Measurements from ENCODE around the gene ASMT. TPM values are rescaled to one million over a fixed set of nuclear protein-coding genes. Genes with fewer than 3 reads are reported as not detected.

ASMT gene
- total and polyA plus RNA-seq, 7 donors, result 0.22 TPM; not detected in 6

DNA sequence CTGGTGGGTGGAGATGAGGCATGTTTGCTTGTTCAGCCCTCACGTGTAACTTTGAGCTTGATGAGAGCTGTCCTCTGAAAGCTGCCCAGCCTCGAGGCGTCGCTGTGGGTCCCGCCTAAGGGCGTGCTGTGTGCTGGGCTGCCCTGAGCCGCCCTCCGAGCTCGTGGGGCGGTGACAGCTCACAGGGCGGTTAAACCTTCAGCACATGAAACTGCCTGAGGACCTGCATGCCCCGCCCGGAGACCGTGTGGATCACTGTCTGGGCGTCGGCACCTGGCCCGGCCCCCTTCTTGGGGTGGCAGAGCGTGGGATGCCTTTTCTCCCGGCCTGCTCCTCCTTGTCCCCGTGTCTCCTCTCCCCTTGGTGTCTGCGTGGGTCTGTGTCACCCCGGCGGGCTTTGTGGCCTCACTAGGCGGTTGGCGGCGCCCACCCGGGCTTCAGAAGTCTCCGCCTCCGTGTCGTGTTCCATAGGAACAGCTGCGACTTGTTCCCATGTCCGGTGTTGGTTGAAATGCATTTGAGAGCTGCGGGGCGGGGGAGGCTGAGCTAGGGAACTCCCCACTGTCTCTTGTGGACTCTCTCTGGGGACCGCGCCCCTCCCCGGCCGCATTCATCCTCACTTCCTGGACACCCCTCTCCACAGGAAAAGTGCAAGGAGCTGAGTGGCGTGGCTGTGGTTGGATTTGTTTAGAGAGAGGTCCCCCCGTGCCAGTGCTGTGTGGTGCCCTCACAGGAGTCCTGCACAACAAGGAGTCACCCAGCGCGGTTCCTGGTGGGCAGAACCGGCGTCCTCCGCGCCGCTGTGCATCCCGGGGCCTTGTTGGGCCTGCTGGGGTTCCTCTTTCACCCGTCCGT, 16.6 kb upstream of the ASMT start:
- no peak for DNase-seq
- Histone ChIP-seq H3K27me3 (no peaks in the 10 kb centered on the region), H3K4me1 (peaks cover 0 to 18% (median 11%) of the 10 kb centered on the region in 4 donors), H3K4me3 (no peak overlapping the region), H3K27ac (no peak overlapping the region), H3K9me3 (no peaks in the 10 kb centered on the region), H3K36me3 (peaks cover 65 to 97% (median 81%) of the 10 kb centered on the region in 4 donors)
- TF ChIP-seq EP300 (IDR thresholded peaks at IDR 0.05) (no peak), POLR2A (IDR thresholded peaks at IDR 0.05) (no peak), POLR2AphosphoS5 (IDR thresholded peaks at IDR 0.05) (no peak)
- TF ChIP-seq, protein P1, sequence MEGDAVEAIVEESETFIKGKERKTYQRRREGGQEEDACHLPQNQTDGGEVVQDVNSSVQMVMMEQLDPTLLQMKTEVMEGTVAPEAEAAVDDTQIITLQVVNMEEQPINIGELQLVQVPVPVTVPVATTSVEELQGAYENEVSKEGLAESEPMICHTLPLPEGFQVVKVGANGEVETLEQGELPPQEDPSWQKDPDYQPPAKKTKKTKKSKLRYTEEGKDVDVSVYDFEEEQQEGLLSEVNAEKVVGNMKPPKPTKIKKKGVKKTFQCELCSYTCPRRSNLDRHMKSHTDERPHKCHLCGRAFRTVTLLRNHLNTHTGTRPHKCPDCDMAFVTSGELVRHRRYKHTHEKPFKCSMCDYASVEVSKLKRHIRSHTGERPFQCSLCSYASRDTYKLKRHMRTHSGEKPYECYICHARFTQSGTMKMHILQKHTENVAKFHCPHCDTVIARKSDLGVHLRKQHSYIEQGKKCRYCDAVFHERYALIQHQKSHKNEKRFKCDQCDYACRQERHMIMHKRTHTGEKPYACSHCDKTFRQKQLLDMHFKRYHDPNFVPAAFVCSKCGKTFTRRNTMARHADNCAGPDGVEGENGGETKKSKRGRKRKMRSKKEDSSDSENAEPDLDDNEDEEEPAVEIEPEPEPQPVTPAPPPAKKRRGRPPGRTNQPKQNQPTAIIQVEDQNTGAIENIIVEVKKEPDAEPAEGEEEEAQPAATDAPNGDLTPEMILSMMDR (IDR thresholded peaks at IDR 0.05), result no peak
- intact Hi-C loops (cut with DNase I), result loop anchor here (10.0 kb wide), 3 partner anchors 603 to 1213 kb away; partner anchors contain the start of gene PPP2R3B
- 85 to 89% methylated on average over 50 of the region's 50 CpGs for WGBS, 2 donors

DNA sequence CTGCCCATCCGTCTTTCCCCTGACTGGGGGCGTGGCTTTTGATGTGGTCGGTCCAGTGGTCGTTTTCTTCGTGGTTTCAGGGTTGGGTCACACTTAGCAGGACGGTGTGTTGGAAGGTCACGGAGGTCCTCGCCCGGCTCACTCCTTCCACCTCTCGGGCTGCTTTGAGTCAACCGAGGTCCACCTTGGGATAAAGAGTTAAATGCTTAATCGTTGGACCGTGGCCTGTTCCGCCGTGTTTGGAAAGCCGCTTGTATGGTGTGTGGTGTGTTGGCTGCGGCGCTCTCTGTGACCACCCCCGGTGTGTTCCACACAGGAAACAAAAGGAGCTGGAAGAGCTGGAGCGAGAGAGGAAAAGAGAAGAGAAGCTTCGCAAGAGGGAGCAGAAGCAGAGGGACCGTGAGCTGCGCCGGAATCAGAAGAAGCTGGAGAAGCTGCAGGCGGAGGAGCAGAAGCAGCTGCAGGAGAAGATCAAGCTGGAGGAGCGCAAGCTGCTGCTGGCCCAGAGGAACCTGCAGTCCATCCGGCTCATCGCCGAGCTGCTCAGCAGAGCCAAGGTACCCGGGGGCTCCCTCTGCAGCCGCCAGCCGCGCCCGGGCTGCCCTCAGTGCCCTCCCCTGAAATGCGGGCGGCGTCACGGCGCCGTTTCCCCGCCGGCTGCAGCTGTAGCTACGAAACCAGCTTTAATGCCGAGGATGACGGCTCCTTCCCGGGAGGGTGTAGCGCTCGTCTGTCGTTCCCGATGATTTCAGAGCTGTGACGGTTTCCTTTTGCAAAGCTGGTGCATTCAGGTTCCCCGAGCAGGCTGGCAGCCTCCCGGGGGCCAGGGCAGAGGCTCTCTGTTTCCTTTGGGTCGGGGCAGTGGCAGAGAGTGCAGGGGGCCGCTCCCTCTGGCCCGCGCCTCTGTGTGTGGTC, 15.7 kb upstream of the ASMT start:
- Histone ChIP-seq H3K4me1 (peaks cover 0 to 10% (median 2%) of the 10 kb centered on the region in 4 donors), H3K27me3 (no peaks in the 10 kb centered on the region), H3K27ac (no peak overlapping the region), H3K9me3 (no peaks in the 10 kb centered on the region), H3K36me3 (peaks cover 56 to 92% (median 73%) of the 10 kb centered on the region in 4 donors), H3K4me3 (no peak overlapping the region)
- WGBS, 2 donors, result 92 to 93% methylated on average over 57 of the region's 57 CpGs
- TF ChIP-seq POLR2A (IDR thresholded peaks at IDR 0.05) (no peak), EP300 (IDR thresholded peaks at IDR 0.05) (no peak), POLR2AphosphoS5 (IDR thresholded peaks at IDR 0.05) (no peak)
- TF ChIP-seq, protein P1 (IDR thresholded peaks at IDR 0.05), result no peak
- DNase-seq, result no peak
- intact Hi-C loops (cut with DNase I), result loop anchor here (10.0 kb wide), 3 partner anchors 604 to 1214 kb away; partner anchors contain the start of gene PPP2R3B

DNA sequence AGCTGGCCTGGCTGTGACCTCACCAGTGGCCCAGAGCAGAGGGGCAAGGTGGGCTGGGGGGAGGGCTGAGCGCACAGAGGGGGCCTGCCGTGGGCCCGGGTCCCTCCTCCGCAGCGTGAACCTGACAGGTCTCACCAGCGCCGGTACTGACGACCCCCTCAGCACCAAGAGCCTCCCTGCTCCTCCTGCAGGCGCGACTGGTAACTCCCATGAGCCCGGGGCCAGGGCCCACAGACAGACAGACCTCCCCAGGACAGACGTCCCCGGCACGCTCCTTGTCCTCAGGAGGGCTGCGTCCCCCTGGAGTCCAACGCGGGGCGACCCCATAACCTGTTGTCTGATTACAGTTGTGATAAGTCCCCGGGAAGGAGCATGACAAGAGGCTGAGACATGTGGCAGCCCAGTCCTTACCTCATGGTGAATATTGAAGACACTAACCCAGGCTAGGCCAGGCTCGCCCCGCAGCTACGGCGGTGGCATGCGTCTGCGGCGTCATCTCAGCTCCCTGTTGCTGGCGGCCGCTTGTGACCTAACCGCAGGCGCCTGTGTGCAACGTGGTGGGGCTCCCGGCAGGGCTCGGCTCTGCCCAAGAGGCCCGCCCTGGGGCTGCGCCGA, 15.0 kb upstream of the ASMT start:
- H3K4me1 ChIP-seq, result peaks cover 0 to 2% (median 0%) of the 10 kb centered on the region in 4 donors
- no peak for TF ChIP-seq POLR2A (IDR thresholded peaks at IDR 0.05)
- H3K27ac ChIP-seq, result no peak overlapping the region
- H3K4me3 ChIP-seq, result no peak overlapping the region
- WGBS, 2 donors, result 97 to 98% methylated on average over 36 of the region's 36 CpGs
- no peaks in the 10 kb centered on the region for H3K27me3 ChIP-seq
- no peaks in the 10 kb centered on the region for H3K9me3 ChIP-seq
- peaks cover 49 to 88% (median 66%) of the 10 kb centered on the region in 4 donors for H3K36me3 ChIP-seq
- DNase-seq, result no peak
- intact Hi-C loops (cut with DNase I), result loop anchor here (10.0 kb wide), 3 partner anchors 605 to 1215 kb away; partner anchors contain the start of gene PPP2R3B

DNA sequence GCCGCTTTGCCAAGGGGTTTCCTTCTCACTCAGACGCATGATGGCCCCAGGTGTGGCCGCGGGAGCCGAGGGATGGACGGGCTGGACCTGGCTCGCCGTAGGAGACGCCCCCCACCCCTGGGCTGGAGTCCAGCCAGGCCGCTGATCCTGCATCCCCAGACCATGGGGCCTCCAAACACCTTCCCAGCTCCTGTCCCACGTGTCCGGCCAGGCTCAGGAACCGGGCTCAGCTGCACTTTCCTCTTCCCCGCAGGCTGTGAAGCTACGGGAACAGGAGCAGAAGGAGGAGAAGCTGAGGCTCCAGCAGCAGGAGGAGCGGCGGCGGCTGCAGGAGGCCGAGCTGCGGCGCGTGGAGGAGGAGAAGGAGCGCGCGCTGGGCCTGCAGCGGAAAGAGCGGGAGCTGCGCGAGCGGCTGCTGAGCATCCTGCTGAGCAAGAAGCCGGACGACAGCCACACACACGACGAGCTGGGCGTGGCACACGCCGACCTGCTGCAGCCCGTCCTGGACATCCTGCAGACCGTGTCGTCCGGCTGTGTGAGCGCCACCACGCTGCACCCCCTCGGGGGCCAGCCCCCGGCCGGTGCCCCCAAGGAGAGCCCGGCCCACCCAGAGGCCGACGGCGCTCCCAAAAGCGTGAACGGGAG, 14.3 kb upstream of the ASMT start:
- Histone ChIP-seq H3K27ac (no peak overlapping the region), H3K4me1 (no peaks in the 10 kb centered on the region), H3K9me3 (no peaks in the 10 kb centered on the region), H3K4me3 (no peak overlapping the region), H3K27me3 (no peaks in the 10 kb centered on the region), H3K36me3 (peaks cover 44 to 82% (median 61%) of the 10 kb centered on the region in 4 donors)
- WGBS, 2 donors, result 98% methylated on average over 52 of the region's 52 CpGs
- TF ChIP-seq POLR2A (IDR thresholded peaks at IDR 0.05) (no peak), POLR2AphosphoS5 (IDR thresholded peaks at IDR 0.05) (no peak), EP300 (IDR thresholded peaks at IDR 0.05) (no peak)
- TF ChIP-seq, protein P1 (IDR thresholded peaks at IDR 0.05), result no peak
- DNase-seq, result no peak
- intact Hi-C loops (cut with DNase I), result no loop called here

Measured in sigmoid colon (tissue), 7 donors.